DMS 273 treated with DMSO at 0.1 percent for 48 hours (cell line): ENCODE data around the gene RUNX3.

ENCODE experiments used
- DNase-seq: peaks from one replicate; lab custom pipeline; 2025; lab: John Stamatoyannopoulos, UW

RUNX3 gene

DNA sequence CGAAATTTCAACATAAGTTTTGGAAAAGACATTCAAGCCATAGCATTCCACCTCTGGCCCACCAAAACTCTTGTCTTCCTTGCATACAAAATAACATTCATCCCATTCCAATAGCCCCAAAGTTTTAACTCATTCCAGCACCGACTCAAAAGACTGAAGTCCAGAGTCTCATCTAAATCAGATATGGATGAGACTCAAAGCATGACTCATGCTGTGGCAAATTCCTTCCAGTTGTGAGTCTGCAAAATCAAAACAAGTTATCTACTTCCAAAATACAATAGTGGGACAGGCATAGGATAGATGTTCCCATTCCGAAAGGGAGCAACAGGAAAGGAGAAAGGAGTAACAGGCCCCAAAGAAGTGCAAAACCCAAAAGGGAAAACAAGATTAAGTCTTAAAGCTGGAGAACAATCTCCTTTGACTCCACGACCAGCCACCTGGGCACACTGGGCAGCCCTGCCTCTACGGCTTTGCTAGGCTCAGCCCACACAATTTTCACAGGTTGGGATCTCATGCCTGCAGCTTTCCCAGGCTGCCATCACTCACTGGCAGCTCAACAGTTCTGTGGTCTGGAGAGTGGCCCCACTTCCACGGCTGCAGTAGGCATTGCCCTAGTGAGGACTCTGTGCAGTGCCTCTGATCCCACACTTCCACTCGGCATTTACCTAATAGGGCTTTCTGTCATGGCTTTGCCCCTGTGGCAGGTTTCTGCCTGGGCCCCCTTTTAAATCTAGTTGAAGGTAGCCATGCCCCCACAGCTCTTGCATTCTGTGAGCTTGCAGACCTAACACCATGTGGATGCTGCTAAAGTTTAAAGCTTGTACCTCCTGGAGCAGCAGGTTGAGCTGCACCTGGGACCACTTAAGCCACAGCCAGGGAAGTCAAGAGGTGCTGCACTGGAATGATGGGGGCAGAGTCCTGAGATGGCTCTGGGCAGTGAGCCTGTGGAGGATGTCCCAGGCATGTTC, 51.0 kb downstream of the RUNX3 start:
- no peak for DNase-seq

DNA sequence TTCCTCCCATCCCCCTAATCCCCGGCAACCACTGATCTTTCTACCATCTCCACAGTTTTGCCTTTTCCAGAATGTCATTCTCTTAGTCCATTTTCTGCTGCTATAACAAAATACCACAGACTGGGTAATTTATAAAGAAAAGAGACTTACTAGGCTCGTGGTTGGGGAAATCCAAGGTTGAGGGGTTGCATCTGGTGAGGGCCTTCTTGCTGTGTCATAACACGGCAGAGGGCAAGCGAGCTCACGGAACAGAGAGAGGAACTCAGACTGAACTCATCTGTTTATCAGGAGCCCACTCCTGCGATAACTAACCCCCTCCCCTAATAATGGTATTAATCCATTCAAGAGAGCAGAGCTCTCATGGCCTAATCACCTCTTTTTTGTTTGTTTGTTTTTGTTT, 52.0 kb downstream of the RUNX3 start:
- no peak for DNase-seq

DNA sequence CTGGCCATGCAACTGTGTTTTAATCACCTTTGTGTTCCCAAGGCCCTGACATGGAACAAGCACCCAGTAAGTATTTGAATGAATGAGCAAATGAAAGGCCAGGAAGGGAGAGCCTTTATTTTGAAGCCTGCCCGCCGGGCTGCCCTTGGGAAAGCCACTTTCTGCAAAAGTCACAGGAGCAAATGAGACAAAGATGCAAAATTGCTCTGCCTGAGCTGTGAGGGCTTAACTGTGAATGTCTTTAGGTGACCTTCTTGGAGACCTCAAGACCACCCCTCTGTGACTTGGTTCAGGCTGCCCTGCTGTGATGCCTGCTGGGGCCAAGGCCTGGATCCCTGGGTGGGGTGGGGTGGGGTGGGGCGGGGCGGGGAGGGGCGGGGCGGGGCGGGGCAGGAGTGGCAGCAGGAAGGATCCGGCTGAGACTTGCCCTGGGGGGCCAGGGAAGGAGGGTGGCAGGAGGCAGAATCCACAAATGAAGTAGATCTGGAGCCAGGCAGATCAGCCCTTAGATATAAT, 54.0 kb downstream of the RUNX3 start:
- DNase-seq = no peak

DNA sequence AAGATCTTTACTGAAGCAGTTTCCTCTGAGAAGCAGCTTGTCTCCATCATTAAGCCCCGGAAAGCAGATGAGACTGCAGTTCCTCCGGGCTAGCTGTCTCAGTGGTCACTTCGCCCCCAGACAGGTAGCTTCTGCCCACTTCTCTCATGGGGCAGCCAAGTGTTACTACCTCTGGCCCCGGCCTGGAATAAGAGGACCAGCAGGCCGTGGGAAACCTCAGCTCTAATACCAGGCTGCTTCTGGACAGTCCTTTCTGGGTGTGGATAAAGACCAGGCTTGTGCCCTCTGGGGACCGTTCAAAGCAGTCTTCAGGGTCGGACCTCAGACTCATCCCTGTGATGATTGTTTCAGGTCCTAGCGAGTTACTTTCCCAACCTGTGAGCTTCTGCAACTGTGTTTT, 54.8 kb downstream of the RUNX3 start:
- DNase-seq = no peak

DNA sequence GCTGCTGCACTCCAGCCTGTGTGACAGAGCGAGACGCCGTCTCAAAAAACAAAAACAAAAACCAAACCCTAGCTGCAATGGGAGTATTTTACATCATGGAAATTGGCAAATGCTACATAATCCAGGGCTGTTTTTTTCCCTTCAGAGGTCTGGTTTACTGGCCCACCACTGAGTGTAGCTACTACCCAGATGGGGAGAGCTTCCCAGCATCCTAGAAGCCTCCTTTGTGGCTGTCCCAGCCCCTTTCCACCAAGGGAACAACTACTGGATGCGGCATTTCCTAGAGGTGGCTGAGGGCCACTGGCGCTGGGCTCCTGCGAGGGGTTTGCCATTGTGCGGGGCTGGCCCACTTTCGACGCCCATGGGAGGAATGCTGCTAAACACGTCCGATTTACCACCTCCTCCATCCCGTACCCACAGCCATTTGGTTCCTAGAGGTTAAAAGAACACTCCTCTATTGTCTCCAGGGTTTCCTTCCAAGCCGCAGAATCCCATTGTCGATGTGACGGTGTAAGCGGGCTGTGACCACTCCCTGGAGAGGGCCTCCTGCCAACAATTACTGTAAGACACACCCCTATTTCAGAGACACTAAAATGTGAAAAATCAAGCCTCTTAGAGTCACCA, 55.4 kb downstream of the RUNX3 start:
- no peak for DNase-seq

DNA sequence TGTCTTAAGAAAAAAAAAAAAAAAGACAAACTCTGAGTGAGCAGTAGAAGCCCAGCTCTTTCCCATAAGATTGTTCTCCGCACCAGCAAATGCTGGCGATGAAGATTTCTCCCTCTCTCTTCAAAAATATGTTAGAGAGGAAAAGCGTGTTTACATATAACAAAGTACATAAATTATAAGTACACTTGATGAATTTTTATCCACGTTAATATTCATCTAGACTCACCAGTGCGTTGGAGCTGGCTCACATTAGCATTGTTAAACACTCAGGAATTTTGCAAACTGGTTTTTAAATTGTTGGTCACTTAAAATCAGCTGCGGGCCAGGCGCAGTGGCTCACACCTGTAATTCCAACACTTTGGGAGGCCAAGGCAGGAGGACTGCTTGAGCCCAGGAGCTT, 56.0 kb downstream of the RUNX3 start:
- no peak for DNase-seq

DNA sequence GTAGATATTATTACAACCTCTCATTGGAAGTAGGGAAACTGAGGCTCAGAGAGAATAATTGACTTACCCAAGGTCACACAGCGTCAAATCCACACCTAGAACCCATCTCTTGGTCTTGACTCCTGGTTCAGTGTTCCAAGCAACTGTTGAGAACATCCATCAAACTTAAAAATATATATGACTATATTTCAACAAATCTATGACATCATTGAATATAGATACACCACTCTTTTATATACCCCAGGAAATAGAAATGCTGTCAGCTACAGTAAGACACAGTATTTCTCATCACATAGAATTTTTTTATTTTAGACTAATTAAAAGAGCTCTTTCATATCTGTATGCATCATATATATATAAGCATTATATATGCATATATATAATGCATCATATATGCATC, 56.9 kb downstream of the RUNX3 start:
- DNase-seq = no peak

DNA sequence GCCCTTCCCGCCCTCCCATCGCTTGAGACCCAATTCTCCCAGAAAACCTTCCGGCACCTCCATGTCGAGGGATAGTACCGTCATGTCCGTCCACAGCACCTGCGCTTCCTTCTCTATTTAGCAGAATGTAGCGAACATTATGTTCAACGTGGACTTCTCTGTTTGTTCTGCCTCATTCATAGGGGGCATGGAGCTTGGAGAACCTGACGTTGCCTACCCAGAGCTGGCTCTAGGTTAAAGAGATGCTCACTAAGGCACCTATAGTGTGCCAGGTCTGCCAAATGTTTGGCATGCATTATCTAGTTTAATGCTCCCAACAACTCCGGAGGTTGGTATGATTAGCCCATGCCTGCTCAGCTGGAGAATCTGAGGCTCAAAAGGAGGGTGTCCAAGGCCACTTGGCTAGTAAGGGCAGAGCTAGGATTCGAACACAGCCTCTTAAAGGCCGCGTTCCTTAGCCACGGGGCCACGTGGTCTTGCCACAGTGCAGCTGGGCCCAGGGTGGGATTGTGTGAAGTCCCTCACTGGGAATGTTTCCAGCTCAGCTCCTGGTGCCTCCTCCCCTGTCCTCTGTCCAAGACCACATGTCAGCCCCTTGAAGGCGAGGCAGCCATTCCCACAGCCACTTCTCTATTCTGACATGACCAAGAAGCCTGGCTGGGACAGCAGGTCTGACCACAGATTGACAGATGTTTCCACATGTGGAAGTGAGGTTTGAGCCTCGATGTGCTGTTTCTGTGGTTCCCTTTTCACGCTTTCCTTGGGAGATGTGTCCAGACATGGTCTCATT, 57.8 kb downstream of the RUNX3 start:
- no peak for DNase-seq

DNA sequence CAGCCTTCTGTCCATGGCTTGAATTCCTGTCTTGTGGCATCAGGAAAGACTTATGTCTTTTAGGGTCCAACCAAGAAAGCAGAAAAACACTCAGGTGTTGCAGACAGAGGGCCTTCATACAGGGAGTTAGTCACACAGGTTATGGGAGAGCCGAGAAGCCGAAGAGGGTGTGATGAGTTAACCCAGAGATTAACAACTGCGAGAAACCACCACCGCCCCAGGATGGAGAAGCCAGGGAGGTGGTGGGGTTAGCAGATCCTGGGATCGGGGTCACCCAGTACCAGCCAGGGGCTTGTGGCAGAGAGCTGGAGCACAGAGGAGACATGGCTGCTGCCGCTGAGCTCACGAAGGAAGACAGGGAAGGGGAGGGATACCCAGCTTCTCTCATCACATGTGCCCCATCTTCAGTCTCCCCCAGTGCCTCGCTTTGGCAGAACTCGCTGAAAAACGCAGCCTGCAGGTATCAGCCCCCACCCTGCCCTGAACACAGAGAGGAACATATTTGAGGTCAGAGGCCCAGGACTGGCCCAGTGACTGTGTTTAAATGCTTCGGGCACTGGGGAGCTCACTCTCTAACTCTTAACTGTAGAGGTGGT, 58.7 kb downstream of the RUNX3 start:
- DNase-seq = no peak

DNA sequence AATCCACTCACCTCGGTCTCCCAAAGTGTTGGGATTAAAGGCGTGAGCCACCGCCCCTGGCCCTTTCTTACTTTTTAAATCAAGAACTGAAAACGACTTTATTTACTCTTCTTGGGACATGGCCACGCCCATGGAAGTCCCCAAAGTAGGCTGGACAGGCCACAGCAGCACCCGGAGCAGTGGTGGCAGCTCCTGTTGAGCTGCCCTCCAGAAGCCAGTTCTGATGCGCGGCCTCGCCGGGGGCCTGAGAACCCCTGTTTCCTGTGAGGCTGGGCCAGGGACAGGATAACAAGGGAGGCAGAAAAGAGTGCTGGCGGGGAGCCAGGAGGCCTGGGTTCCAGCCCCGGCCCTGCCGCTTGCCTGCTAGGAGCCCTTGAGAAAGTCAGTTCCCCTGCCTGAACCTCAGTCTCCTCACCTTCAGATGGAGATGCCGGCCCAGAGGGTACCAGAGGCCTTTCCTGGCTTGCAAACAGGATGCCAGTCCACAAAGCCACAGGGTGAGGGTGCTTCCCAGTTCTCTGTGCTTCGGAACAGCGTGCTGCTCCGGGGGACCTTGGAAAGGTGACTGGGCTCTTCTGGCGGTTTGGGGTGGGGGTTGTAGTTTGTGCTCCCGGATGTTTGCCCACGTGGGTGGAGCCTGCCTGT, 59.4 kb downstream of the RUNX3 start:
- no peak for DNase-seq

DNA sequence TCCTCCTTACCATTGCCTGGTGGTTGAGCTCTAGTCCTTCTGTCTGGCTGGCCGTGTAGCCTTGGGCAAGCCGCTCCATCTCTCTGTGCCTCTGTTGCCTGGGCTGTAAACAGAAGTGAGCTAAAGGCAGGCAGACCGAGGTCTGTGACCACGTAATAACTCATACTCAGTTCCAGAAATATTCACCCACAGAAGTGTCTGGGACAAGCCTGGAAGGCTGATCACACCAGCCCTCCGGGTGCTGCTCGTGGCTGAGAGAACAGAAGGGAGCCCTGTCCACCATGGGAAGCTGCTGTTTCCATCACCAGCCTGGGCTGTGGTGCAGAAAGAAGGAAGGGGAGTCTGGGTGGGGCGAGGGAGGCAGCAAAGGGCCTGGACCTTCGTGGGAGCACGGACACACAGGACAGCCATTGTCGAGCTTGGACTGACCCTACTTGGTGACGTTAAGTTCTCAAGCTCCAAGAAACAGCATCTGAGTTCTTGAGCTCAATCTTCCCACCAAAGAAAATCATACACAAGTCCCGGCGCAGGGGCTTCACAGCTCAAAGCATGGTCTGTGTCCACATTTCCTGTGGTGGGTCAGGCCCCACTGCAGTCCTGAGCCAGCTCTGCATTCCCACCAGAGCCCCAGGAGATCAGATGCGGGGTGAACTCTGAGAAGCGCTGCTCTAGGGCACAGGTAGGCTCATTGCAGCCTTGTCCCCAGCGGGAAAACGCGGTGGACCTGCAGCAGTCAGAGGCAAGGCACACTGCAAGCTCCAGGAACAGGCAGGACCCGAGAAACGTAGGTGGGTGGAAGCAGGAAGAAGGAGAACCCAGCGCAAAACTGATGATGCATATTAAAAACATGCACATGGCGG, 61.8 kb downstream of the RUNX3 start:
- no peak for DNase-seq

DNA sequence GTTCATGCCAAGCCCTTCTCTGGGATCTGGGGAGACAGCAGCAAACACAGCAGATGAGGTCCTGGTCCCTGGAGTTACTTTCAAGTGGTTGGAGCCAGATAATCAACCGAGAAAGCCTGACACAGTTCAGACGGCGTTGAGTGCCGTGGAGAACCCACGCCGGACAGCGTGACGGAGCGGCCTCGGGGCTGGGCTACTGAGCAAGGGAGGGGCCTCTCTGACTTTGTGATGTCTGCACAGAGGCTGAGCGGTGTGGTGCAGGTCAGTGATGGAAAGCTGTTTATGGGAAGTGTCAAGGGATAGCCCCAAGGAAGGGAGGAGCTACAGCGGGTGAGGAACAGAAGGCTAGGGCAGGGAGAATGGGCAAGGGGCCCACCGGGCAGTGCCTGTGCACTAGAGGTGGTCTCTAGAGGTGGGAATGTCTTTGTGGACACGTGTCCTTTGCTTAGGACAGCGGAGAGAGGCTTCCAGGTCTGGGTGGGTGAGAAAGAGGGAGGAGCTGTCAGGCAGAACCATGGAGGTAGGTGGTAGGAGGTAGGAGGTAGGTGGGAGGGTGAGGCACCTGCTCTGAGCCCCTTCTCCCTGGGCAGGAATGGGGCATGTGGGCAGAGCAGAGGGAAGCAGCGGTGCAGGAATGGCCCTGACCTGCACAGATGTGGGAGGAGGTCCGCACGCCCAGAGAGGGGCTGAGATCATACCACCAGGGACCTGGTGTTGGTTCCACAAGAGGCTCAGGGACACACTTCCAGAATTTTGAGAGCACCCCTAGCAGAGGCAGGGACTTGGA, 62.8 kb downstream of the RUNX3 start:
- DNase-seq = no peak

DNA sequence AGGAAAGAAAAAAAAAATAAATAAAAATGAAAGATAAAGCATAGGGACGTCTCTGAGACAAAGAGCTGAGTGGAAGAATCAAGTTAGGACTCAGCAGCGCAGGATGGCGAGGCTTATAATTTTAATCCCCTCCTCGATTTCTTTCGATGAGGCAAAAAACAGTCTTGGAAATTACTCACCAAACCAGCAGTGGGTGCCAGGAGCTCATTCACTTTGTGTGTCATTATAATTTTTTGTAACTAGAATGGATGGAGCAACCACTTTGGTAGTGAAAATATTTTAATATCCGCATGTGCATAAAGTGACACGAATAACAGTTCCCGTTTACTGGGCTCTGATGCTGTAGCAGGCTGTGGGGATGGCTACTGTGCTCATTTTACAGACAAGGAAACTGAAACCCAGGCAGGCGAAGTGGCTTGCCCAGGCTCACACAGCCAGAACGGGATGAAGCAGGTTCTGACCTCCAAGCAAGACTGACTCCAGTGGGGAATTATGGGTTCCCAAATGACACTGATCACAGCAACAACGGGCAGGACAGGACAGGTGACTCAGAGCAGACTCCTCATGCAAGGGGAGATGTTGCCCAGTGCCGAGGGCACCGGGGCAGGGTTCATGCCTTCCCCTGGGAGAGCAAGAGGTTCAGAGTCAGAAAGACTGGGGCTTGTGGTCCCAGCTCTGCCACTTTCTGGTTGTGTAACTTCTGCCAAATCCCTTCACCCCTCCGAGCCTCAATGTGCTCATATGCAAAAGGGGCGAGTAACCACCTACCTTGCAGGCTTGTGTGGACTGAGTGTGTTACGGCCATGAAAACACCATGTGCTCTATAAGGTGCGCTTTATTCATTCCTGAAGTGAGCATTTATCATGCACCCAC, 63.6 kb downstream of the RUNX3 start:
- no peak for DNase-seq

DNA sequence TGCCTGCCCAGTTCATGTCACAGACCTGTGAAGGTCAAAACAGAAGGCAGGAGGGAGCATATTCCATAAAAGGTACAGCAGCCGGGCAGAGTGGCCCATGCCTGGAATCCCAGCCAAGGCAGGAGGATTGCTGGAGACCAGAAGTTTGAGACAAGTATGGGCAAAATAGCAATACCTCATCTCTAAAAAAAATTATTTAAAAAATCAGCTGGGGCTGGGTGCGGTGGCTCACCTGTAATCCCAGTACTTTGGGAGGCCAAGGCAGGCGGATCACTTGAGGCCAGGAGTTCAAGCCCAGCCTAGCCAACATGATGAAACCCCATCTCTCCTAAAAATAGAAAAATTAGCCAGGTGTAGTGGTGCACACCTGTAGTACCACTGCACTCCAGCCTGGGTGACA, 64.5 kb downstream of the RUNX3 start:
- no peak for DNase-seq

DNA sequence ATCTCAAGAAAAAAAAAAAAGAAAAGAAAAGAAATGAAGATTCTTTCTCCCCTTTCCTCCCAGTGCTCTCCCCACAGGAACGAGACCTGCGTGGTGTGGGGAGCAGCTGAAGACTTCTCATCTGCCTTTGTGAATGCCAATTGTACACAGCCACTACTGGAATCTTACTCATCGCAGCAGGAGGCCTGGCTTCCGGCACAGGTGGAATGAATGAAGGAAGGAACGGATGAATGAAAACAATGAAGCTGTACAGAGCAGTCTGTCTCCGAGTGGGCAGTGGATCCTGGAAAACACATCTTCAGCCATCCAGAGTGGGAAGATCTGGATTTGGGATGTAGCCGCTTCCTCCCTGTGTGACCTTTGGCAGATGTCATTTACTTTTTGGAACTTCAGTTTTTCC, 64.9 kb downstream of the RUNX3 start:
- no peak for DNase-seq

DNA sequence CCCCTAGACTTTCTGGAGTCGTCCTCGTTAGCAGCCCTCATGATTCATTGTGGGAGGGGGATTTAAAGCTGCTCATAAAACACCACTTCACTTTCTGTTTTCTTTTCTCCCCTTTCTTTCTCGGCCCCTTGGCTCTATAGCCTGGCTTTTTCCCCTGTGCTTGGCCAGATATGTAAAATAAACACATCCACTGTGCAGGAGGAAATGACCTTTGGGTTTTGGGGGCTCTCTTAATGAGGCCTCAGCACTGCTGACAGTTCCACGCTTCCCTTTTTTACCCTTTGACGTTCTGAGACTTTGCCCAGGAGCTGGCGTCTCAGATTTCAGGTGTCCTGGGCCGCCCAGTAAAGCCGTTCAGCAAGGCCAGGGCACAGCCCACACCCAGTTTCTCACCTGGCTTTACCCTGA, 65.7 kb downstream of the RUNX3 start:
- DNase-seq = no peak

DNA sequence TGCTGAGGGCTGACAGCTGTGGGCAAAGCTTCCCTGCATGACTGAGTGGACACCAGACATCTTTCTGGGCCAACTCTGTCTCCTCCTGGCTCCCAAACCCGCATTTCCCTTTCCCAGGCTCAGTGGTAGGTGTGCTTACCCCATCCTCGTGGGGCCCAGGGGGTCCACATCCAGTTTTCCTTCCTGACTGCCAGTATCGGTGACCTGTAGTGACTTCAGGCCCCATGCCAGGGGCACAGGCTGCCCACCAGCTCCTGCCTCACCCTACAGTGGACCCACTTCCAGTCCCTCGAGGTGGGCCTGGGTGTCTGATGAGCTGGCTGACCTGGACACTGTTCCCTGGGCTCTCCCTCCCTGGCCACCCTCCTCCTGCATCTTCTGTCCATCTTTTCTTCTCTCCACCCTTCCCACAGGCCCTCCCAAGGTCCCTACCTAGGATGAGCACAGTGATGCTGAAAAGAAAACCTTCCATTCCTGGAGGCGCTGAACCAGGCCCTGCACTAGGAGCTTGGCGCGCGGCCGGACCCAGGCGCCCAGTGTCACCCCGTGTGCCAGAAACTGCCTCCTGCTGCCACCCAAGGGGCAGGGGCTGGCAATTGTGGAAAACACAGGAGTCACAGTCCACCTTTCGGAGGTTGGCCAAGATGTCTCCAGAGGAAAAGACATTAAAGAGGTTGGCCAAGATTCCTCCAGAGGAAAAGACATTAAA, 67.1 kb downstream of the RUNX3 start:
- DNase-seq = no peak
